HEK293 (cell line): ENCODE results near the gene TPI1.
A peak's percentile ranks its signal among the peaks of the same experiment; 100 is the strongest.
"Not testable (repeated sequence)": the region's sequence is repeated elsewhere in the genome, so short reads cannot be mapped to it uniquely, and the experiment has no call there.

ENCODE experiments used
- CTCF ChIA-PET: fragments of 350-600 bp; formaldehyde crosslinking; extraction: SDS; loops from one replicate; lab custom pipeline; 2021; ENCODE audit warnings: antibody characterized with exemption; lab: Yijun Ruan, JAX
- POLR2A ChIA-PET: fragments of 300-600 bp; formaldehyde crosslinking; extraction: SDS; loops from one replicate; lab custom pipeline; 2020; ENCODE audit warnings: antibody characterized with exemption, inconsistent platforms; lab: Yijun Ruan, JAX
- H3K27ac ChIP-seq: fragments of 200-500 bp; sonication (Bioruptor generic); 2 replicates; pipeline ENCODE4 v1.5.1; 2014; ENCODE audit warnings: low read depth, low read length, control low read depth, inconsistent platforms; ENCODE audit errors: extremely low read depth
- H3K36me3 ChIP-seq, 2 experiments: fragments of 200-500 bp in 1 of 2; sonication (Bioruptor generic) in 1 of 2; 1 replicate in 1 of 2; 2 replicates in 1 of 2; pipeline ENCODE4 v1.5.1; 2014 to 2017; ENCODE audit warnings: inconsistent platforms in 2 of 2, low read length in 2 of 2; ENCODE audit not compliant: control insufficient read depth in 2 of 2, insufficient read depth in 1 of 2
- H3K4me1 ChIP-seq: fragments of 200-500 bp; sonication (Bioruptor generic); 2 replicates; pipeline ENCODE4 v1.5.1; 2014; ENCODE audit warnings: mild to moderate bottlenecking, low read length, inconsistent platforms; ENCODE audit not compliant: control insufficient read depth, insufficient read depth
- H3K4me3 ChIP-seq: 2 replicates; pipeline ENCODE4 v1.5.1; 2011; ENCODE audit warnings: low read depth, mild to moderate bottlenecking, control low read depth, low read length, moderate library complexity
- H3K9me3 ChIP-seq: fragments of 200-500 bp; sonication (Bioruptor generic); 2 replicates; pipeline ENCODE4 v1.5.1; 2014; ENCODE audit warnings: low read depth, low read length, inconsistent platforms; ENCODE audit not compliant: control insufficient read depth, insufficient read depth
- EGR2 ChIP-seq: fragments of 450-650 bp; formaldehyde crosslinking; IDR thresholded peaks from 2 replicates; pipeline ENCODE4 v1.5.1; 2016; ENCODE audit warnings: low read depth, missing biosample characterization, missing genetic modification characterization
- FEZF1 ChIP-seq: fragments of 450-650 bp; formaldehyde crosslinking; IDR thresholded peaks from 2 replicates; pipeline ENCODE4 v1.5.1; 2016; ENCODE audit warnings: missing biosample characterization, missing genetic modification characterization
- GLIS2 ChIP-seq: fragments of 450-650 bp; formaldehyde crosslinking; IDR thresholded peaks from 2 replicates; pipeline ENCODE4 v1.5.1; 2016; ENCODE audit warnings: missing biosample characterization, missing genetic modification characterization
- HOXD13 ChIP-seq: sonication (generic); formaldehyde crosslinking; IDR thresholded peaks from 2 replicates; pipeline ENCODE4 v1.8.0; 2022; ENCODE audit warnings: missing genetic modification reagents, borderline replicate concordance
- IKZF3 ChIP-seq: fragments of 450-650 bp; IDR thresholded peaks from 2 replicates; pipeline ENCODE4 v1.5.0; 2018; ENCODE audit warnings: missing biosample characterization, mild to moderate bottlenecking, missing genetic modification characterization, moderate library complexity
- ZBTB17 ChIP-seq: fragments of 450-650 bp; formaldehyde crosslinking; IDR thresholded peaks from 2 replicates; pipeline ENCODE4 v1.5.1; 2016; ENCODE audit warnings: missing biosample characterization, missing genetic modification characterization
- ZBTB20 ChIP-seq: fragments of 450-650 bp; formaldehyde crosslinking; IDR thresholded peaks from 2 replicates; pipeline ENCODE4 v1.5.1; 2016; ENCODE audit warnings: missing biosample characterization, missing genetic modification characterization
- ZFHX2 ChIP-seq: fragments of 450-650 bp; formaldehyde crosslinking; conservative IDR thresholded peaks from 2 replicates; pipeline ENCODE4 v1.5.1; 2016; ENCODE audit warnings: missing biosample characterization, missing genetic modification characterization
- ZNF138 ChIP-seq: fragments of 450-650 bp; formaldehyde crosslinking; IDR thresholded peaks from 2 replicates; pipeline ENCODE4 v1.5.1; 2016; ENCODE audit warnings: missing biosample characterization, missing genetic modification characterization, borderline replicate concordance
- ZNF2 ChIP-seq: fragments of 450-650 bp; formaldehyde crosslinking; IDR thresholded peaks from 2 replicates; pipeline ENCODE4 v1.5.1; 2016; ENCODE audit warnings: missing biosample characterization, missing genetic modification characterization
- ZNF221 ChIP-seq: fragments of 450-650 bp; formaldehyde crosslinking; IDR thresholded peaks from 2 replicates; pipeline ENCODE4 v1.5.1; 2017; ENCODE audit warnings: missing biosample characterization, missing genetic modification characterization, borderline replicate concordance
- ZNF341 ChIP-seq: fragments of 450-650 bp; formaldehyde crosslinking; IDR thresholded peaks from 2 replicates; pipeline ENCODE4; 2016; ENCODE audit warnings: low read depth, missing biosample characterization, missing genetic modification characterization
- ZNF654 ChIP-seq: fragments of 450-650 bp; formaldehyde crosslinking; IDR thresholded peaks from 2 replicates; pipeline ENCODE4 v1.5.1; 2016; ENCODE audit warnings: low read depth, missing biosample characterization, missing genetic modification characterization
- ZNF777 ChIP-seq: fragments of 450-650 bp; formaldehyde crosslinking; IDR thresholded peaks from 2 replicates; pipeline ENCODE4 v1.5.1; 2017; ENCODE audit warnings: missing biosample characterization, missing genetic modification characterization, borderline replicate concordance
- TF ChIP-seq, protein P1 (sequence below): fragments of 450-650 bp; formaldehyde crosslinking; IDR thresholded peaks from 2 replicates; pipeline ENCODE4 v1.5.1; 2016; ENCODE audit warnings: missing biosample characterization, missing genetic modification characterization
- TF ChIP-seq, protein P2 (sequence below): fragments of 450-650 bp; formaldehyde crosslinking; IDR thresholded peaks from 2 replicates; pipeline ENCODE4 v1.5.1; 2016; ENCODE audit warnings: missing biosample characterization, missing genetic modification characterization
- TF ChIP-seq, protein P3 (sequence below): sonication (generic); formaldehyde crosslinking; IDR thresholded peaks from 2 replicates; pipeline ENCODE4 v1.8.1; 2022; ENCODE audit warnings: mild to moderate bottlenecking, moderate library complexity, missing genetic modification reagents
- TF ChIP-seq, protein P4 (sequence below): fragments of 450-650 bp; formaldehyde crosslinking; IDR thresholded peaks from 2 replicates; pipeline ENCODE4 v1.5.1; 2016; ENCODE audit warnings: missing biosample characterization, missing genetic modification characterization

TPI1 gene

DNA sequence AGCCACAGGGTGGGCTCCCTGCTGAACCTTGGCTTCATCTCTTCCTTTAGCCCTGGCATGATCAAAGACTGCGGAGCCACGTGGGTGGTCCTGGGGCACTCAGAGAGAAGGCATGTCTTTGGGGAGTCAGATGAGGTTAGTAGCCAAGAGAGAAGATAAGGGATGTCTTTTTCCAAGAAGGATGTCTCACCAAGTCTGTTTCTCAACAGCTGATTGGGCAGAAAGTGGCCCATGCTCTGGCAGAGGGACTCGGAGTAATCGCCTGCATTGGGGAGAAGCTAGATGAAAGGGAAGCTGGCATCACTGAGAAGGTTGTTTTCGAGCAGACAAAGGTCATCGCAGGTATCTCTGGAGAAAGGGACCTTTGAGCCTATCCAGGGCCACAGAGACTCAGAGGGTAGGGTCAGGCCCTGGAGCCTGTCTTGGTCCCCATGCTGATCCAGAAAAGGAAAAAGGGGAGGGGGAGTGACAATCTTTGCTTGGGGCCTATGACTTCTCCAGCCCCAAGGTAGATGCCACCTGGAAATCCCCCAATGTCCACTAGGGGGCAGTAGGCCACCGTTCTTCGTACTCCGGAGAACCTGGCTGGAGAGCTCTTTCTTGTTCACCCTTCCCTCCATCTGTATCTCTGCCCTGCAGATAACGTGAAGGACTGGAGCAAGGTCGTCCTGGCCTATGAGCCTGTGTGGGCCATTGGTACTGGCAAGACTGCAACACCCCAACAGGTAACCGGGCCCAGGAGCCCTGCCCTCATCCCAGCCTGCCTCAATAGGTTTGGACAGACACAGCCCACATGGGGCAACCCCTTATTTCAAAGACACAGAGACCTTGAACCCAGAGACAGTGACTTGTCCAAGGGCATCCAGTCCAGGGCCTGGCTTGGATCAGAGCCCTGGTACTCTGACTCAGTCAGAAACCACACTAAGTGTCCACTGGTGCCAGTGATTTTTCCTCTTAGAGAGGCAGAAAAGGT is 2.0 kb downstream of the TPI1 start (continued):
- TF ChIP-seq, protein P1, sequence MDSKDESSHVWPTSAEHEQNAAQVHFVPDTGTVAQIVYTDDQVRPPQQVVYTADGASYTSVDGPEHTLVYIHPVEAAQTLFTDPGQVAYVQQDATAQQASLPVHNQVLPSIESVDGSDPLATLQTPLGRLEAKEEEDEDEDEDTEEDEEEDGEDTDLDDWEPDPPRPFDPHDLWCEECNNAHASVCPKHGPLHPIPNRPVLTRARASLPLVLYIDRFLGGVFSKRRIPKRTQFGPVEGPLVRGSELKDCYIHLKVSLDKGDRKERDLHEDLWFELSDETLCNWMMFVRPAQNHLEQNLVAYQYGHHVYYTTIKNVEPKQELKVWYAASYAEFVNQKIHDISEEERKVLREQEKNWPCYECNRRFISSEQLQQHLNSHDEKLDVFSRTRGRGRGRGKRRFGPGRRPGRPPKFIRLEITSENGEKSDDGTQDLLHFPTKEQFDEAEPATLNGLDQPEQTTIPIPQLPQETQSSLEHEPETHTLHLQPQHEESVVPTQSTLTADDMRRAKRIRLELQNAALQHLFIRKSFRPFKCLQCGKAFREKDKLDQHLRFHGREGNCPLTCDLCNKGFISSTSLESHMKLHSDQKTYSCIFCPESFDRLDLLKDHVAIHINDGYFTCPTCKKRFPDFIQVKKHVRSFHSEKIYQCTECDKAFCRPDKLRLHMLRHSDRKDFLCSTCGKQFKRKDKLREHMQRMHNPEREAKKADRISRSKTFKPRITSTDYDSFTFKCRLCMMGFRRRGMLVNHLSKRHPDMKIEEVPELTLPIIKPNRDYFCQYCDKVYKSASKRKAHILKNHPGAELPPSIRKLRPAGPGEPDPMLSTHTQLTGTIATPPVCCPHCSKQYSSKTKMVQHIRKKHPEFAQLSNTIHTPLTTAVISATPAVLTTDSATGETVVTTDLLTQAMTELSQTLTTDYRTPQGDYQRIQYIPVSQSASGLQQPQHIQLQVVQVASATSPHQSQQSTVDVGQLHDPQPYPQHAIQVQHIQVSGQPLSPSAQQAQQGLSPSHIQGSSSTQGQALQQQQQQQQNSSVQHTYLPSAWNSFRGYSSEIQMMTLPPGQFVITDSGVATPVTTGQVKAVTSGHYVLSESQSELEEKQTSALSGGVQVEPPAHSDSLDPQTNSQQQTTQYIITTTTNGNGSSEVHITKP (tag by site-specific recombination): no peak
- TF ChIP-seq ZNF654: peak; percentile 90
- TF ChIP-seq ZNF2 (tag by site-specific recombination): 0 out of 2 replicates have a peak, but pooled peaks have one; percentile 15
- no peak for TF ChIP-seq ZNF777

DNA sequence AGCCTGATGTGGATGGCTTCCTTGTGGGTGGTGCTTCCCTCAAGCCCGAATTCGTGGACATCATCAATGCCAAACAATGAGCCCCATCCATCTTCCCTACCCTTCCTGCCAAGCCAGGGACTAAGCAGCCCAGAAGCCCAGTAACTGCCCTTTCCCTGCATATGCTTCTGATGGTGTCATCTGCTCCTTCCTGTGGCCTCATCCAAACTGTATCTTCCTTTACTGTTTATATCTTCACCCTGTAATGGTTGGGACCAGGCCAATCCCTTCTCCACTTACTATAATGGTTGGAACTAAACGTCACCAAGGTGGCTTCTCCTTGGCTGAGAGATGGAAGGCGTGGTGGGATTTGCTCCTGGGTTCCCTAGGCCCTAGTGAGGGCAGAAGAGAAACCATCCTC is 3.0 kb downstream of the TPI1 start:
- not testable (repeated sequence) for H3K4me1 ChIP-seq, H3K4me3 ChIP-seq, H3K9me3 ChIP-seq, H3K27ac ChIP-seq
- ChIA-PET CTCF (interaction anchor here (0.5 to 5.3 kb wide), 14 partner anchors 14 to 273 kb away, joined by 3 to 71 read pairs (median 6); partner anchors contain the start of genes CDCA3, MLF2 and USP5), POLR2A (interaction anchor here (1.2 to 5.4 kb wide), 7 partner anchors 10 to 74 kb away, joined by 6 to 88 read pairs (median 12); partner anchors contain the start of genes ATN1, C12orf57, CDCA3 and RNU7-1)
- peaks cover 4 to 49% of the 10 kb centered on the region in 2 experiments; a peak in 2 of 3 replicates for H3K36me3 ChIP-seq

DNA sequence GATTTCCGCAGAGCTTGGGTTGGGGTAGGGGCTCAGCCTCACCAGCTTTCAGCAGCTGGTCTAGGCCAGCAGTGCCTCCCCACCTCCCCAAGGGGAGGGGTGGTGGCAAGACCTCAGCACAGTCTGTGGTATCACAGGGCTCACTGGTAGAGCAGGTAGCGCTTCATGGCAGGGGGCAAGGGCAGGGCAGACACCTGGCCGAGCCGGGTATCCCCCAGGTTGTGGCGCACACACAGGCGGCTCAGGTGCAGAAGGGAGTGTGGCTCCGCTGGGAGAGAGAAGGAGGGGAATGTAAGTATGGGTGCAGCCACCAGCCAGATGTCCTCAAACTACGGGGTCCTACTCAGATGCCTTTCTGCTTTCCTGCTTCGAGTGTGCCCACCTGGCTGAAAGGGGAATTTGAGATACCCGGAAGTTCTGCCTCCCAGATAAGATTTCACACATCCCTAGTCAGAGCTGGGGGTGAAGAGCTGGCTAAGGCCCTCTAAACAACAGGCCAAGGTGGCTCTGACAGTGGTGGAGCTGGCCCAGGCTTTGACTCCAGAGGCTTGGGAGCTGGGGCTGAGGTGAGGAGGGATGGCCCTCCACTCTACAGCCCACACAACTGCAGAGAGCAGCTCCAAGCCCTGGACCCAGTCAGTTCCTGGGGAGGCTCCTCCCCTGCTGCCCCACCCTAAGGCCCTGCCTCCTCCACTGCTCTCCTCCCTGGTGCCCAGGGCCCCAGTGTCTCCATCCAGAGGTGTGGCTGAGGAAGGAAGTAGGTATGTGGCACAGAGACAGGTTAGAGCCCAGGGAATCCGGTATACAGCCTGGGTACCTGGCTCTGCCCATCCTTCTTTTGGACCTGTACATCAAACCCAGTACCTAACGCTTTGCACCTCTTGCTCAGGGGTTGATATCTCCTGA is 4.0 kb downstream of the TPI1 start:
- Histone ChIP-seq H3K27ac (0 out of 2 replicates have a peak overlapping the region, but pooled peaks have one; percentile 3), H3K9me3 (no peaks in the 10 kb centered on the region), H3K36me3 (peaks cover 4 to 44% of the 10 kb centered on the region in 2 experiments; a peak in 2 of 3 replicates), H3K4me1 (peaks cover 8% of the 10 kb centered on the region), H3K4me3 (no peak overlapping the region)
- ChIA-PET POLR2A (interaction anchor here (0.6 to 5.4 kb wide), 16 partner anchors 9 to 318 kb away, joined by 3 to 88 read pairs (median 6); partner anchors contain the start of genes ATN1, C12orf57, CDCA3 and PEX5), CTCF (interaction anchor here (0.5 to 5.3 kb wide), 22 partner anchors 10 to 445 kb away, joined by 3 to 71 read pairs (median 8); partner anchors contain the start of genes CDCA3, LRRC23, MLF2 and USP5)
- TF ChIP-seq FEZF1 (tag by site-specific recombination) (no peak), IKZF3 (tag by site-specific recombination) (0 out of 2 replicates have a peak, but pooled peaks have one; percentile 27), ZFHX2 (tag by site-specific recombination) (peak; percentile 44), ZNF341 (tag by site-specific recombination) (0 out of 2 replicates have a peak, but pooled peaks have one; percentile 21), EGR2 (tag by site-specific recombination) (peak; percentile 13; the same call in 1 of the 2 replicates), ZBTB17 (tag by site-specific recombination) (peak; percentile 43; the same call in 1 of the 2 replicates), GLIS2 (tag by site-specific recombination) (peak; percentile 58), ZBTB20 (tag by site-specific recombination) (peak; percentile 66), HOXD13 (CRISPR knock-in tag) (no peak), ZNF221 (tag by site-specific recombination) (no peak), ZNF138 (no peak)
- TF ChIP-seq, protein P2, sequence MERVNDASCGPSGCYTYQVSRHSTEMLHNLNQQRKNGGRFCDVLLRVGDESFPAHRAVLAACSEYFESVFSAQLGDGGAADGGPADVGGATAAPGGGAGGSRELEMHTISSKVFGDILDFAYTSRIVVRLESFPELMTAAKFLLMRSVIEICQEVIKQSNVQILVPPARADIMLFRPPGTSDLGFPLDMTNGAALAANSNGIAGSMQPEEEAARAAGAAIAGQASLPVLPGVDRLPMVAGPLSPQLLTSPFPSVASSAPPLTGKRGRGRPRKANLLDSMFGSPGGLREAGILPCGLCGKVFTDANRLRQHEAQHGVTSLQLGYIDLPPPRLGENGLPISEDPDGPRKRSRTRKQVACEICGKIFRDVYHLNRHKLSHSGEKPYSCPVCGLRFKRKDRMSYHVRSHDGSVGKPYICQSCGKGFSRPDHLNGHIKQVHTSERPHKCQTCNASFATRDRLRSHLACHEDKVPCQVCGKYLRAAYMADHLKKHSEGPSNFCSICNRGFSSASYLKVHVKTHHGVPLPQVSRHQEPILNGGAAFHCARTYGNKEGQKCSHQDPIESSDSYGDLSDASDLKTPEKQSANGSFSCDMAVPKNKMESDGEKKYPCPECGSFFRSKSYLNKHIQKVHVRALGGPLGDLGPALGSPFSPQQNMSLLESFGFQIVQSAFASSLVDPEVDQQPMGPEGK: peak; percentile 10
- TF ChIP-seq, protein P3, sequence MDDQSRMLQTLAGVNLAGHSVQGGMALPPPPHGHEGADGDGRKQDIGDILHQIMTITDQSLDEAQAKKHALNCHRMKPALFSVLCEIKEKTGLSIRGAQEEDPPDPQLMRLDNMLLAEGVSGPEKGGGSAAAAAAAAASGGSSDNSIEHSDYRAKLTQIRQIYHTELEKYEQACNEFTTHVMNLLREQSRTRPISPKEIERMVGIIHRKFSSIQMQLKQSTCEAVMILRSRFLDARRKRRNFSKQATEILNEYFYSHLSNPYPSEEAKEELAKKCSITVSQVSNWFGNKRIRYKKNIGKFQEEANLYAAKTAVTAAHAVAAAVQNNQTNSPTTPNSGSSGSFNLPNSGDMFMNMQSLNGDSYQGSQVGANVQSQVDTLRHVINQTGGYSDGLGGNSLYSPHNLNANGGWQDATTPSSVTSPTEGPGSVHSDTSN (CRISPR knock-in tag): no peak
- TF ChIP-seq, protein P4, sequence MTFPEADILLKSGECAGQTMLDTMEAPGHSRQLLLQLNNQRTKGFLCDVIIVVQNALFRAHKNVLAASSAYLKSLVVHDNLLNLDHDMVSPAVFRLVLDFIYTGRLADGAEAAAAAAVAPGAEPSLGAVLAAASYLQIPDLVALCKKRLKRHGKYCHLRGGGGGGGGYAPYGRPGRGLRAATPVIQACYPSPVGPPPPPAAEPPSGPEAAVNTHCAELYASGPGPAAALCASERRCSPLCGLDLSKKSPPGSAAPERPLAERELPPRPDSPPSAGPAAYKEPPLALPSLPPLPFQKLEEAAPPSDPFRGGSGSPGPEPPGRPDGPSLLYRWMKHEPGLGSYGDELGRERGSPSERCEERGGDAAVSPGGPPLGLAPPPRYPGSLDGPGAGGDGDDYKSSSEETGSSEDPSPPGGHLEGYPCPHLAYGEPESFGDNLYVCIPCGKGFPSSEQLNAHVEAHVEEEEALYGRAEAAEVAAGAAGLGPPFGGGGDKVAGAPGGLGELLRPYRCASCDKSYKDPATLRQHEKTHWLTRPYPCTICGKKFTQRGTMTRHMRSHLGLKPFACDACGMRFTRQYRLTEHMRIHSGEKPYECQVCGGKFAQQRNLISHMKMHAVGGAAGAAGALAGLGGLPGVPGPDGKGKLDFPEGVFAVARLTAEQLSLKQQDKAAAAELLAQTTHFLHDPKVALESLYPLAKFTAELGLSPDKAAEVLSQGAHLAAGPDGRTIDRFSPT (tag by site-specific recombination): peak; percentile 46; the same call in 1 of the 2 replicates
